DND-41 (cell line): ENCODE results near the gene ZNF98.

Source experiments
- ATAC-seq: fragments of 200-7000 bp; cut with Tn5 transposase; 3 replicates; pipeline ENCODE4 v1.9.1; 2021; ENCODE audit warnings: low read depth; ENCODE audit not compliant: insufficient read depth
- DNase-seq: peaks from one replicate; pipeline ENCODE4 v3.0.0-alpha.2; 2020
- H2AFZ ChIP-seq: 2 replicates; pipeline ENCODE4 v1.6.0; 2012; ENCODE audit warnings: low read depth, low read length
- H3K27ac ChIP-seq: 2 replicates; pipeline ENCODE4 v1.5.1; 2012; ENCODE audit warnings: low read length, inconsistent platforms
- H3K27me3 ChIP-seq: fragments of 200-600 bp; sonication (generic); 2 replicates; pipeline ENCODE4 v1.6.0; 2012; ENCODE audit warnings: low read length, mild to moderate bottlenecking, inconsistent platforms; ENCODE audit not compliant: insufficient read depth, poor library complexity
- H3K36me3 ChIP-seq: 2 replicates; pipeline ENCODE4 v1.5.1; 2012; ENCODE audit warnings: low read length, inconsistent platforms; ENCODE audit not compliant: insufficient read depth
- H3K4me1 ChIP-seq: 2 replicates; pipeline ENCODE4 v1.5.1; 2012; ENCODE audit warnings: mild to moderate bottlenecking, low read length; ENCODE audit not compliant: insufficient read depth
- H3K4me2 ChIP-seq: 2 replicates; pipeline ENCODE4 v1.6.0; 2012; ENCODE audit warnings: mild to moderate bottlenecking, moderate library complexity, low read length, inconsistent platforms; ENCODE audit not compliant: insufficient read depth
- H3K4me3 ChIP-seq, 2 experiments: fragments of 200-600 bp in 1 of 2; shearing (Covaris generic) in 1 of 2; 2 replicates each; pipeline ENCODE4 v1.5.1; 2012 to 2016; ENCODE audit warnings: inconsistent platforms in 2 of 2, low read length in 2 of 2, mild to moderate bottlenecking in 2 of 2, low read depth in 1 of 2, moderate library complexity in 1 of 2
- H3K79me2 ChIP-seq: 2 replicates; pipeline ENCODE4 v1.6.0; 2012; ENCODE audit warnings: low read length, inconsistent platforms; ENCODE audit not compliant: insufficient read depth
- H3K9ac ChIP-seq: 2 replicates; pipeline ENCODE4 v1.6.0; 2012; ENCODE audit warnings: low read depth, mild to moderate bottlenecking, inconsistent platforms, low read length, moderate library complexity
- H3K9me3 ChIP-seq: 2 replicates; pipeline ENCODE4 v1.5.1; 2012; ENCODE audit warnings: low read length, moderate library complexity, mild to moderate bottlenecking, inconsistent platforms; ENCODE audit not compliant: insufficient read depth, severe bottlenecking
- H4K20me1 ChIP-seq: 2 replicates; pipeline ENCODE4 v1.6.0; 2012; ENCODE audit warnings: low read length; ENCODE audit not compliant: insufficient read depth
- CTCF ChIP-seq: IDR thresholded peaks from 2 replicates; pipeline ENCODE4 v1.5.1; 2012; ENCODE audit warnings: borderline replicate concordance, low read length, moderate library complexity, mild to moderate bottlenecking; ENCODE audit not compliant: poor library complexity, severe bottlenecking; ENCODE audit errors: extremely low read depth
- EZH2 ChIP-seq: IDR thresholded peaks from 3 replicates; pipeline ENCODE4 v1.6.1; 2012; ENCODE audit warnings: borderline replicate concordance, low read depth, mild to moderate bottlenecking, moderate library complexity, low read length, inconsistent platforms; ENCODE audit not compliant: severe bottlenecking

The ZNF98 gene

GRCh38 chr19:22427960-22428913, 6.1 kb upstream of the ZNF98 start:
- ATAC-seq, result no peak
- H4K20me1 ChIP-seq, result no peaks in the 10 kb centered on the region
- no peak overlapping the region for H3K27ac ChIP-seq
- TF ChIP-seq EZH2 (no peak), CTCF (no peak)
- no peaks in the 10 kb centered on the region for H3K36me3 ChIP-seq
- H3K9ac ChIP-seq, result no peak overlapping the region
- peaks cover 2% of the 10 kb centered on the region for H3K9me3 ChIP-seq
- no peak for DNase-seq
- no peaks in the 10 kb centered on the region for H3K79me2 ChIP-seq
- no peaks in the 10 kb centered on the region for H3K4me1 ChIP-seq
- no peaks in the 10 kb centered on the region for H3K27me3 ChIP-seq
- H2AFZ ChIP-seq, result no peak overlapping the region
- no peak overlapping the region for H3K4me2 ChIP-seq
- H3K4me3 ChIP-seq, result no peak overlapping the region

GRCh38 chr19:22427547-22427946, 5.4 kb upstream of the ZNF98 start:
- no peak overlapping the region for H3K9ac ChIP-seq
- H3K27ac ChIP-seq, result no peak overlapping the region
- no peaks in the 10 kb centered on the region for H3K79me2 ChIP-seq
- H3K36me3 ChIP-seq, result no peaks in the 10 kb centered on the region
- no peaks in the 10 kb centered on the region for H4K20me1 ChIP-seq
- H2AFZ ChIP-seq, result no peak overlapping the region
- no peak for TF ChIP-seq EZH2
- no peak for TF ChIP-seq CTCF
- DNase-seq, result no peak
- no peaks in the 10 kb centered on the region for H3K4me1 ChIP-seq
- peaks cover 2% of the 10 kb centered on the region for H3K9me3 ChIP-seq
- no peak for ATAC-seq
- no peak overlapping the region for H3K4me3 ChIP-seq
- H3K4me2 ChIP-seq, result no peak overlapping the region
- H3K27me3 ChIP-seq, result no peaks in the 10 kb centered on the region

- Histone ChIP-seq H3K4me3 (no peak overlapping the region), H2AFZ (no peak overlapping the region), H4K20me1 (no peaks in the 10 kb centered on the region), H3K27me3 (no peaks in the 10 kb centered on the region), H3K79me2 (no peaks in the 10 kb centered on the region), H3K4me1 (no peaks in the 10 kb centered on the region), H3K4me2 (no peak overlapping the region), H3K27ac (no peak overlapping the region), H3K36me3 (no peaks in the 10 kb centered on the region), H3K9ac (no peak overlapping the region), H3K9me3 (peaks cover 2% of the 10 kb centered on the region)
- ATAC-seq (no peak), DNase-seq (no peak)
- TF ChIP-seq EZH2 (no peak), CTCF (no peak)
These were observed 4.8 kb upstream of the ZNF98 start for GRCh38 chr19:22426901-22427300.
